ENCODE measurements around the gene GPR137. TPM values are rescaled to one million over a fixed set of nuclear protein-coding genes. Genes with fewer than 3 reads are reported as not detected.
"Not testable (repeated sequence)": the region's sequence is repeated elsewhere in the genome, so short reads cannot be mapped to it uniquely, and the experiment has no call there.

Gene GPR137
- total RNA-seq, 3 donors from 2014 or later, result 43.1 to 46.2 (median 43.9) TPM

- no peaks in the 10 kb centered on the region for H3K9me3 Mint-ChIP-seq
- peak; percentile 16 to 20 for ATAC-seq
- H3K4me1 Mint-ChIP-seq (ENCODE audit: low read depth), result peaks cover 28% of the 10 kb centered on the region
- H3K36me3 Mint-ChIP-seq (ENCODE audit: insufficient read depth), result no peaks in the 10 kb centered on the region
- no peaks in the 10 kb centered on the region for H3K27me3 Mint-ChIP-seq (ENCODE audit: low read depth)
- peak; percentile 82 for DNase-seq
- peak overlapping the region; percentile 97 for H3K4me3 Mint-ChIP-seq
These were observed 39.6 kb upstream of the GPR137 start for GRCh38 chr11:64245797-64246620.

- Mint-ChIP-seq H3K4me3 (peak overlapping the region; percentile 83), H3K4me1 (ENCODE audit: low read depth) (peaks cover 28% of the 10 kb centered on the region)
- H3K9me3 Mint-ChIP-seq; H3K36me3 Mint-ChIP-seq (ENCODE audit: insufficient read depth); DNase-seq; H3K27me3 Mint-ChIP-seq (ENCODE audit: low read depth): not testable (repeated sequence)
- ATAC-seq, result peak; percentile 16 to 26
These were observed 39.1 kb upstream of the GPR137 start for GRCh38 chr11:64246621-64246870.

GRCh38 chr11:64246871-64247728, 38.5 kb upstream of the GPR137 start, which contains the start of gene PPP1R14B:
PPP1R14B (minus strand) TSS chr11:64246943; CDS start chr11:64246673, 270 bp downstream.
- peak; percentile 77 for DNase-seq
- no peaks in the 10 kb centered on the region for H3K27me3 Mint-ChIP-seq (ENCODE audit: low read depth)
- peak within 1 kb of the TSS; percentile 97 for H3K4me3 Mint-ChIP-seq
- H3K4me1 Mint-ChIP-seq (ENCODE audit: low read depth), result peaks cover 33% of the 10 kb centered on the region
- no peaks in the 10 kb centered on the region for H3K9me3 Mint-ChIP-seq
- H3K36me3 Mint-ChIP-seq (ENCODE audit: insufficient read depth), result no peaks in the 10 kb centered on the region
- ATAC-seq, result peak; percentile 69

GRCh38 chr11:64247729-64248531, 37.7 kb upstream of the GPR137 start:
- ATAC-seq (no peak), DNase-seq (no peak)
- no peaks in the 10 kb centered on the region for H3K36me3 Mint-ChIP-seq (ENCODE audit: insufficient read depth)
- H3K9me3 Mint-ChIP-seq, result no peaks in the 10 kb centered on the region
- peaks cover 28% of the 10 kb centered on the region for H3K4me1 Mint-ChIP-seq (ENCODE audit: low read depth)
- peak overlapping the region; percentile 73 for H3K4me3 Mint-ChIP-seq
- no peaks in the 10 kb centered on the region for H3K27me3 Mint-ChIP-seq (ENCODE audit: low read depth)

GRCh38 chr11:64248578-64248977, 37.1 kb upstream of the GPR137 start:
- no peak for ATAC-seq
- no peaks in the 10 kb centered on the region for H3K27me3 Mint-ChIP-seq (ENCODE audit: low read depth)
- no peaks in the 10 kb centered on the region for H3K9me3 Mint-ChIP-seq
- H3K4me1 Mint-ChIP-seq (ENCODE audit: low read depth), result peaks cover 22% of the 10 kb centered on the region
- H3K36me3 Mint-ChIP-seq (ENCODE audit: insufficient read depth), result no peaks in the 10 kb centered on the region
- H3K4me3 Mint-ChIP-seq, result peak overlapping the region; percentile 35
- no peak for DNase-seq

- H3K4me3 Mint-ChIP-seq, result peak overlapping the region; percentile 35
- H3K9me3 Mint-ChIP-seq, result no peaks in the 10 kb centered on the region
- H3K4me1 Mint-ChIP-seq (ENCODE audit: low read depth), result peaks cover 18% of the 10 kb centered on the region
- no peaks in the 10 kb centered on the region for H3K36me3 Mint-ChIP-seq (ENCODE audit: insufficient read depth)
- no peak for ATAC-seq
- no peaks in the 10 kb centered on the region for H3K27me3 Mint-ChIP-seq (ENCODE audit: low read depth)
- no peak for DNase-seq
These were observed 36.6 kb upstream of the GPR137 start for GRCh38 chr11:64249038-64249437.

- peaks cover 15% of the 10 kb centered on the region for H3K4me1 Mint-ChIP-seq (ENCODE audit: low read depth)
- ATAC-seq (no peak), DNase-seq (no peak)
- H3K9me3 Mint-ChIP-seq, result no peaks in the 10 kb centered on the region
- peak overlapping the region; percentile 21 for H3K4me3 Mint-ChIP-seq
- no peaks in the 10 kb centered on the region for H3K27me3 Mint-ChIP-seq (ENCODE audit: low read depth)
- H3K36me3 Mint-ChIP-seq (ENCODE audit: insufficient read depth), result no peaks in the 10 kb centered on the region
These were observed 35.9 kb upstream of the GPR137 start for GRCh38 chr11:64249563-64250414.

- no peak for ATAC-seq
- H3K9me3 Mint-ChIP-seq, result no peaks in the 10 kb centered on the region
These were observed 35.1 kb upstream of the GPR137 start for GRCh38 chr11:64250415-64251015.

GRCh38 chr11:64251016-64251752, 34.5 kb upstream of the GPR137 start, which contains the start of gene PLCB3:
PLCB3 (plus strand) TSS chr11:64251530; CDS start chr11:64251650, 120 bp downstream.
- Mint-ChIP-seq H3K4me3 (peak within 1 kb of the TSS; percentile 83), H3K9me3 (no peaks in the 10 kb centered on the region), H3K36me3 (ENCODE audit: insufficient read depth) (peaks cover 2% of the 10 kb centered on the region), H3K4me1 (ENCODE audit: low read depth) (peaks cover 15% of the 10 kb centered on the region), H3K27me3 (ENCODE audit: low read depth) (no peaks in the 10 kb centered on the region)
- DNase-seq (peak; percentile 58), ATAC-seq (peak; percentile 61 to 62)

More at GRCh38 chr11:64250415-64251015, 35.1 kb upstream of the GPR137 start:
- peak overlapping the region; percentile 21 for H3K4me3 Mint-ChIP-seq
- H3K4me1 Mint-ChIP-seq (ENCODE audit: low read depth), result peaks cover 15% of the 10 kb centered on the region
- no peaks in the 10 kb centered on the region for H3K27me3 Mint-ChIP-seq (ENCODE audit: low read depth)
- H3K36me3 Mint-ChIP-seq (ENCODE audit: insufficient read depth), result peaks cover 2% of the 10 kb centered on the region
- DNase-seq, result no peak

GRCh38 chr11:64251753-64252002, 34.0 kb upstream of the GPR137 start:
- peak overlapping the region; percentile 83 for H3K4me3 Mint-ChIP-seq
- no peak for ATAC-seq
- H3K27me3 Mint-ChIP-seq (ENCODE audit: low read depth), result no peaks in the 10 kb centered on the region
- no peak for DNase-seq
- no peaks in the 10 kb centered on the region for H3K9me3 Mint-ChIP-seq
- H3K36me3 Mint-ChIP-seq (ENCODE audit: insufficient read depth), result peaks cover 2% of the 10 kb centered on the region
- peaks cover 15% of the 10 kb centered on the region for H3K4me1 Mint-ChIP-seq (ENCODE audit: low read depth)

GRCh38 chr11:64252003-64252872, 33.4 kb upstream of the GPR137 start:
- Mint-ChIP-seq H3K4me1 (ENCODE audit: low read depth) (peaks cover 15% of the 10 kb centered on the region), H3K36me3 (ENCODE audit: insufficient read depth) (peaks cover 2% of the 10 kb centered on the region), H3K4me3 (peak overlapping the region; percentile 83), H3K9me3 (no peaks in the 10 kb centered on the region), H3K27me3 (ENCODE audit: low read depth) (no peaks in the 10 kb centered on the region)
- DNase-seq, result no peak
- no peak for ATAC-seq

- DNase-seq (no peak), ATAC-seq (no peak)
- Mint-ChIP-seq H3K4me3 (no peak overlapping the region), H3K27me3 (ENCODE audit: low read depth) (no peaks in the 10 kb centered on the region), H3K9me3 (no peaks in the 10 kb centered on the region), H3K4me1 (ENCODE audit: low read depth) (peaks cover 13% of the 10 kb centered on the region), H3K36me3 (ENCODE audit: insufficient read depth) (peaks cover 2% of the 10 kb centered on the region)
These were observed 32.6 kb upstream of the GPR137 start for GRCh38 chr11:64253043-64253442.

Data from activated T-cell treated with anti-CD3 and anti-CD28 coated beads, Interleukin-2, amount 50 U/mL, for 4 hours (primary cell).